Tibial nerve (tissue), 4 donors: ENCODE data around the gene DUS1L. TPM values are rescaled to one million over a fixed set of nuclear protein-coding genes. Genes with fewer than 3 reads are reported as not detected.
A peak's percentile ranks its signal among the peaks of the same experiment; 100 is the strongest.

ENCODE experiments used
- DNase-seq, 2 donors: peaks; one replicate each; pipeline ENCODE4 v3.0.0-alpha.2; 2019; ENCODE audit warnings: low spot score in 2 of 2
- H3K27ac ChIP-seq, 4 donors: fragments of 200-600 bp; sonication (generic) in 3 of 4; one replicate each; pipeline ENCODE4 v1.5.1; 2017 to 2019; ENCODE audit warnings: mild to moderate bottlenecking in 1 of 4
- H3K27me3 ChIP-seq, 2 donors: fragments of 200-600 bp; sonication (generic) in 1 of 2; one replicate each; pipeline versions ENCODE4 v1.5.1 to v1.6.0; 2017 to 2019
- H3K36me3 ChIP-seq, 3 donors: fragments of 200-600 bp; sonication (generic); one replicate each; pipeline ENCODE4 v1.5.1; 2018 to 2019
- H3K4me1 ChIP-seq, 4 donors: fragments of 200-600 bp; sonication (generic) in 3 of 4; one replicate each; pipeline ENCODE4 v1.5.1; 2017 to 2019
- H3K4me3 ChIP-seq, 4 donors: fragments of 200-600 bp; sonication (generic) in 3 of 4; one replicate each; pipeline ENCODE4 v1.5.1; 2017 to 2019; ENCODE audit warnings: mild to moderate bottlenecking in 1 of 4, moderate library complexity in 1 of 4
- H3K9me3 ChIP-seq, 4 donors: fragments of 200-600 bp; sonication (generic) in 3 of 4; one replicate each; pipeline ENCODE4 v1.5.1; 2017 to 2019
- EP300 ChIP-seq, 2 donors: sonication (generic); formaldehyde crosslinking; IDR thresholded peaks; one replicate each; pipeline ENCODE4 v1.6.1; 2017; ENCODE audit warnings: antibody characterized with exemption in 2 of 2, mild to moderate bottlenecking in 1 of 2
- POLR2A ChIP-seq, 2 donors: fragments of 450-650 bp; IDR thresholded peaks; one replicate each; pipeline ENCODE4 v1.6.1; 2017; ENCODE audit warnings: antibody characterized with exemption in 2 of 2, mild to moderate bottlenecking in 2 of 2, moderate library complexity in 2 of 2
- WGBS, 2 donors: methylation state at CpG; one replicate each; pipeline ENCODE4 v1.1.5; 2018; 5-methylcytosine and 5-hydroxymethylcytosine counted together
- total RNA-seq, 4 donors: library from RNA; depleted of rRNA; stranded (reverse); fragments of >200 nt; gene quantifications; one replicate each; pipeline ENCODE4 v1.1.0, GENCODE V29; 2016
- TF ChIP-seq, protein P1 (sequence below), 5 experiments: fragments of 200-600 bp in 3 of 5; fragments of 450-650 bp in 2 of 5; sonication (generic) in 3 of 5; IDR thresholded peaks; one replicate each; pipeline ENCODE4 v1.5.1; 2016 to 2019; ENCODE audit warnings: antibody characterized with exemption in 5 of 5, mild to moderate bottlenecking in 3 of 5, moderate library complexity in 2 of 5

DUS1L gene
- total RNA-seq, 4 donors from 2014 or later, result 85.2 to 179 (median 106) TPM

DNA sequence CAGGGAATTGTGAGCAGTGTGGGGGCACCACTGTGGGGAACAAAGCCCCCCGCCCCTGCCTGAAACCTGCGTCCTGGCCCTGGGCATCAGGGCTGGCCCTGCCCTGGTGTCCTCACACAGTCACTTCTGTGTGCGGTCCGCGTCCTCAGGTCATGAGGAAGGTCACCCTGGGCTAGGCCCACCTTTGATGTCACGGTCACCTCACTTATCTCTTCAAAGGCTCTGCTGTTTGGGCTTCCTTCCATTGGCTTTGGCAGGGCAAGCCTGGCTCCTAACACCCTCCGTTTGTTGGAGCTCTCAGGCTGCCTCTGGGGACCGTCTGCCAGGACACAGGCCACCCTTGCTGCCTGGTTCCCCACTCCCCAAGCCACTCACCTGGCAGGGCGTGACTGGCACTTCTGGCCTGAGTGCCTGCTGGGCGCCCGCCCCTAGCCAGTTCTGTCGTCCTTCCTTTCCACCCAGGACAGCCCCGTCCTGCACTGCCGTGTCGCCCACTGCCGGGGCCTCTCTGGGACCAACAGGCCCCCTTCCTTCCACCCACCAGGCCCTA lies 51.8 kb downstream of the DUS1L start:
- Histone ChIP-seq H3K4me3 (no peak overlapping the region), H3K36me3 (peaks cover 0 to 63% (median 0%) of the 10 kb centered on the region in 3 donors), H3K4me1 (peaks cover 0 to 8% (median 1%) of the 10 kb centered on the region in 4 donors), H3K9me3 (no peaks in the 10 kb centered on the region), H3K27ac (no peak overlapping the region), H3K27me3 (no peaks in the 10 kb centered on the region)
- no peak for TF ChIP-seq EP300 (IDR thresholded peaks at IDR 0.05)
- no peak for TF ChIP-seq POLR2A (IDR thresholded peaks at IDR 0.05)
- TF ChIP-seq, protein P1, sequence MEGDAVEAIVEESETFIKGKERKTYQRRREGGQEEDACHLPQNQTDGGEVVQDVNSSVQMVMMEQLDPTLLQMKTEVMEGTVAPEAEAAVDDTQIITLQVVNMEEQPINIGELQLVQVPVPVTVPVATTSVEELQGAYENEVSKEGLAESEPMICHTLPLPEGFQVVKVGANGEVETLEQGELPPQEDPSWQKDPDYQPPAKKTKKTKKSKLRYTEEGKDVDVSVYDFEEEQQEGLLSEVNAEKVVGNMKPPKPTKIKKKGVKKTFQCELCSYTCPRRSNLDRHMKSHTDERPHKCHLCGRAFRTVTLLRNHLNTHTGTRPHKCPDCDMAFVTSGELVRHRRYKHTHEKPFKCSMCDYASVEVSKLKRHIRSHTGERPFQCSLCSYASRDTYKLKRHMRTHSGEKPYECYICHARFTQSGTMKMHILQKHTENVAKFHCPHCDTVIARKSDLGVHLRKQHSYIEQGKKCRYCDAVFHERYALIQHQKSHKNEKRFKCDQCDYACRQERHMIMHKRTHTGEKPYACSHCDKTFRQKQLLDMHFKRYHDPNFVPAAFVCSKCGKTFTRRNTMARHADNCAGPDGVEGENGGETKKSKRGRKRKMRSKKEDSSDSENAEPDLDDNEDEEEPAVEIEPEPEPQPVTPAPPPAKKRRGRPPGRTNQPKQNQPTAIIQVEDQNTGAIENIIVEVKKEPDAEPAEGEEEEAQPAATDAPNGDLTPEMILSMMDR (IDR thresholded peaks at IDR 0.05), result no peak
- no peak for DNase-seq
- WGBS, 2 donors, result 86 to 94% methylated on average over 11 to 16 of the region's 16 CpGs

DNA sequence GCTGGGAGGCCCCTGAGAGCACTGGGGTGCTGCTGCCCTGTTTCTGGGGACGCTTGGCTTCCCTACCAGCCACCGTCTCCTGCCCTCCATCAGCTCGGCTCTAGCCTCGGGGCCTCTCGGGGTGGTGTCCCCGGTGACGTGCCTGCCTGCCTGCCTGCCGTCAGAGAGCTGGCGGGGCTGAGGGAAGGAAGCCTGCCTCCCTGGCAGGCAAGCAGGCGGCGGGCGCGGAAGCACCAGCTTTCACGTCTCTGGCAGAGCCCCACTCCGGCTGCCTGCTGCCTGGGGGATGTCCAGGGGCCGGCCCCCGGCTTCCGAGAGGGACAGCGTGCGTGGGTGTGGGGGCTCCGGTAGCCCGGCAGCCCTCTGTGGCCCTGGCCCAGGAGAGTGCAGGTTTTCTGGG lies 52.3 kb downstream of the DUS1L start:
- TF ChIP-seq EP300 (IDR thresholded peaks at IDR 0.05), result no peak
- TF ChIP-seq, protein P1 (IDR thresholded peaks at IDR 0.05), result no peak
- no peak for TF ChIP-seq POLR2A (IDR thresholded peaks at IDR 0.05)
- WGBS, 2 donors, result 64 to 79% methylated on average over 13 to 22 of the region's 22 CpGs
- Histone ChIP-seq H3K4me1 (peaks cover 0 to 13% (median 3%) of the 10 kb centered on the region in 4 donors), H3K4me3 (no peak overlapping the region), H3K27ac (peak overlapping the region in 1 of 4 donors; percentile 20), H3K36me3 (peaks cover 0 to 58% (median 0%) of the 10 kb centered on the region in 3 donors), H3K9me3 (no peaks in the 10 kb centered on the region), H3K27me3 (no peaks in the 10 kb centered on the region)
- no peak for DNase-seq

DNA sequence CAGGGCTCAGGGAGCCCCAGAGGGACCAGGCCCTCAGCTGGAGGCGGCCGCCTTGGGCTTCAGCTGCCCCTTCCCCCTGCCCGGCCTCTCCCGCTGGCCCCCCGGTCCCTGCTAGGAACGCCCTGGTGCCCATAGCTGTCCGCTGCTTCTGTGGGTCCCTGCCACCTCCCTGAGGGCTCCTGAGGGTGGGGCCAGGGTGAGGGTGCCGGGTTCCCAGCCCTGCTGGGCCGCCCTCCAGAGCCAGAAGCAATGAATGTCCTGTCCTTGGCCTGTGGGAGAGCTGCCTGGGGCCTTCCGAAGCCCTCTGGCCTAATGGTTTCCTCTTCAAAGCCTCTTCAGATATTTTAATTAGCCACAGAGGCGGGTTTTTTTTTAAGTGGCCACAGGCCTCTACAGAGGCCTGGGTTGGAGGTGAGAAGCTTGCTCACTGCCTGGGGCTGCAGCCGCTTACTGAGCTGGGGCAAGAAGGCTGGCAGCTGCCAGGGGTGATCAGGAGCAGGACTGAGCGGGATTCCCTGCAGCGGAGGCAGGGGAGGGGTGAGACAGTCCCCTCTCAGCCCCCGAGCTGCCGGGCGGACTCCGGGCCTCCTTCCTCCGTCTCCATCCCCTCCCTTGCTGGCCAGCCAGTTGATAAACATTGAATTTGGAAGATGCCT lies 52.8 kb downstream of the DUS1L start:
- H3K36me3 ChIP-seq, result peaks cover 0 to 52% (median 0%) of the 10 kb centered on the region in 3 donors
- no peaks in the 10 kb centered on the region for H3K9me3 ChIP-seq
- no peak for TF ChIP-seq EP300 (IDR thresholded peaks at IDR 0.05)
- TF ChIP-seq, protein P1 (IDR thresholded peaks at IDR 0.05), result no peak
- TF ChIP-seq POLR2A (IDR thresholded peaks at IDR 0.05), result no peak
- WGBS, 2 donors, result 72 to 90% methylated on average over 7 to 16 of the region's 19 CpGs
- DNase-seq, result no peak
- peak overlapping the region in 1 of 4 donors; percentile 34 for H3K27ac ChIP-seq
- H3K27me3 ChIP-seq, result no peaks in the 10 kb centered on the region
- H3K4me3 ChIP-seq, result no peak overlapping the region
- H3K4me1 ChIP-seq, result peaks cover 0 to 19% (median 3%) of the 10 kb centered on the region in 4 donors

DNA sequence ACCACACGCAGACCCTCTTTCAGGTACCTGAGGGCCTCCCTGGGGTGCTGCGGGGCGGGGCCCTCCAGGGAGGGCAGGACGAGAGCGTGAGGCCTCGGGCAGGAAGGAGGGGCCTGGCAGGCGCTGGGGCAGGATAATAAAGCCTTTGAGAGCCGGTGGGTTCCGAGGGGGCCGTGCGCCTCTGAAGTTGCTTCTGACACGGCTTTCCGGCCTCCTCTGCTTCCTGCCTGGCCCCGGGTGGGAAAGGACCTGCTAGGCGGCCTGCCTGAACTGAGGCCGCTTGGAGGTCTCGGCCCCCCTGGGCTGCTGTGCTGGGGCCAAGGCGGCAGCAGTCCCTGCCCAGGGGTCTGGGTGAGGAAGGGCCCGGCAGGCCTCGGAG lies 53.4 kb downstream of the DUS1L start:
- Histone ChIP-seq H3K4me3 (no peak overlapping the region), H3K27ac (peak overlapping the region in 1 of 4 donors; percentile 34), H3K36me3 (peaks cover 0 to 47% (median 0%) of the 10 kb centered on the region in 3 donors), H3K27me3 (no peaks in the 10 kb centered on the region), H3K9me3 (no peaks in the 10 kb centered on the region), H3K4me1 (peaks cover 0 to 24% (median 3%) of the 10 kb centered on the region in 4 donors)
- no peak for DNase-seq
- TF ChIP-seq, protein P1 (IDR thresholded peaks at IDR 0.05), result no peak
- TF ChIP-seq EP300 (IDR thresholded peaks at IDR 0.05) (no peak), POLR2A (IDR thresholded peaks at IDR 0.05) (no peak)
- WGBS, 2 donors, result 51% methylated on average over 7 to 16 of the region's 20 CpGs

DNA sequence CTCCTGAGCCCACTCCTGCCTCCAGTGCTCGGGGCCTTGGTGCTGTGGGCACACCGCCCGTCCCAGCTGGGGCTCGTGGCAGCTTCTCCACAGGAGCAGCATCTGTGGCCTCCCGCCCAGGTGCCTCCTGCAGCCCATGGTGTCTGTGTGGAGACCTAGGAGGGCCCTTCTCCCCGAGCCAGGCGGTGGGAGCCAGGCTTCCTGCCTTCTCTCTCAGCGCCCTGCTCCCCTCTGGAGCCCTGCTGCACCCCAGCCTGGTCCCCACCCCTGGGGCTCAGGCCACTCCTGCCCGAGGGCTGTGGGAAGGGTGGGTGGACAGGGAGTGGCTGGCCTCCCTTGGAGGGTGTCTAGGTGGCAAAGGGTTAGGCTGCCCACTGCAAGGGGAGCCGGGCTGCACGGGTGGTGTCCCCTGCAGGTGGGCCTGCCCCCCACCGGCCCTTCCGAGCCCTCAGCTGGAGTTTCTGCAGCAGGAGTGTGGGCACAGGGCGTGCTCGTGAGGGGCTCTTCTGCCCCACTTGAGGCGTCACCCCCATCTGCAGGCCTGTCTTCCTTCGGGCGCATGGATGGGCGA lies 53.9 kb downstream of the DUS1L start:
- no peak for DNase-seq
- Histone ChIP-seq H3K27me3 (no peaks in the 10 kb centered on the region), H3K4me3 (no peak overlapping the region), H3K27ac (no peak overlapping the region), H3K36me3 (peaks cover 0 to 42% (median 0%) of the 10 kb centered on the region in 3 donors), H3K4me1 (peaks cover 0 to 29% (median 5%) of the 10 kb centered on the region in 4 donors), H3K9me3 (no peaks in the 10 kb centered on the region)
- TF ChIP-seq POLR2A (IDR thresholded peaks at IDR 0.05), result no peak
- no peak for TF ChIP-seq EP300 (IDR thresholded peaks at IDR 0.05)
- 87 to 94% methylated on average over 17 to 19 of the region's 19 CpGs for WGBS, 2 donors
